ENCODE data around the gene PPP6R1. TPM values are rescaled to one million over a fixed set of nuclear protein-coding genes. Genes with fewer than 3 reads are reported as not detected.

Gene PPP6R1
- total RNA-seq, 1 donor from 2014 or later, result 65.1 TPM

DNA sequence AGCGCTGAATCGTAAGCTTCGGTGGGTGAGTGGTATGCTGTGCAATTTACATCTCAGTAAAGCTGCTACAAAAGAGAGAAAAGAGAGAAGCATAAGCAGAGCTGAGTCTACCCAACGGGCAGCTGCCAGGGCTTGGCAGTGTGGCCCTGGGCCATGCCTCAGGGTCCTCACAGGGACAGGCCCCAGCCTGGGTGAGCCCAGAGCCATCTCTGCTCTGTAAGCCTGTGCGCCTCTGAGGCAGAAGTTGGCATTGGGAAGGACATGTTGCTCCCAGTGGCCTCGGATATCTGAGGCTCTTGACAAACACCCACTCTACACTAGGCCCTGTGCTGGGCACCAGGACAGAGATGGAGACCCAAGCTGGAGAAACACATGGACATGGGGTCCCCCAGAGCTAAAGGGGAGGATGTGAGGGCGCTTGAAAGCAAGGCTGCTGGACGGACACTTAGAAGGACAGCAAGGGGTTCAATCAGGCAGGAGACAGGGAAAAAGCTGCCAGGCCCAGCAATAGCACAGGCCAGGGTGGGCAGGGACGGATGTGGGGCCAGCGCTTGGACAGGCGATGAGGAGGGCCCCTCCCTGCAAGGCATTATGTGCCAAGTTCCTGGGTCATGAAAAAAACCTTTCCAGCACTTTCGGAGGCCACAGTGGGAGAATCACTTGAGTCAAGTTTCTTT, 14.7 kb downstream of the PPP6R1 start:
- no peak for DNase-seq (ENCODE audit: low spot score)

DNA sequence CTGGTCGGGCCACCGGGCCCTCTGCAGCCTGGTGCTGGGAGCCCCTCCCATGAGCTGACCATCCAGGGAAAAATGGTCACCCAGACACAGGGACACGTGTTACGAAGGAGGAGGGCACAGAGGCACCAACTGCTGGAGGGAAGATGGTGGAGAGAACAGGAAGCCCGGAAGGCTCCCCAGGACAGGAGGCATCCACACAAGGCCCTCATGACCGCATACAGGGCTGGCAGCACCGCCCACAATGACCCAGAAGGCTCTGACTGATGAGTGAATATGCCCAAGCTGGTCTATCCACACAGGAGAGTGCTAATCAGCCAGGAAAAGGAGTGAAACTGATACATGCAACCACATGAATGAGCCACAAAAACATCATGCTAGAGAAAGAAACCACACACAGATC, 16.3 kb downstream of the PPP6R1 start:
- no peak for DNase-seq (ENCODE audit: low spot score)

DNA sequence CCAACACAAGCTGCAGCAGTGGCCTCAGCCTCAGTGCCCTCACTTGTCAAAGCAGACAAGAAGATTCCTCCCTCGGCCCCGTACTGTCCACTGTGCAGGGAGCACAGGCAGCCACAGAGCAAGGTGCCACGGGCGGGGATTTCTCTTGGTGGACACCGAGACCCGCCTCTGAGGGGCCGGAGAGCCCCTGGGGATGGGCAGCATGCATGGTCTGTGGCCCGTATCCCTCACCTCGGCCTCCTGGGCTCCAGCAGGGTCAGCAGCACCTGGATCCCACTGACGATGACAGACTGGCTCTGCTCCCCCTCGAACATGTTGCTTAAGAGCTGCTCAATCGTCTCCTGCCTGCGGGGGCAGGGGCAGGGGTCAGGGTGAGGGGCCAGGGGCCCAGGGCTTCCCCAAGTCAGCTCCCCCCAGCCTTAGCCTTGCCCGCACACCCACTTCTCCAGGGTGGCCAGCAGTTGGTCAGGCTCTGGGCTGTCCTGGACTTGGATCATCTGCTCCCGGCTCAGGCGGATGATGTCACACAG, 16.8 kb downstream of the PPP6R1 start:
- no peak for DNase-seq (ENCODE audit: low spot score)

DNA sequence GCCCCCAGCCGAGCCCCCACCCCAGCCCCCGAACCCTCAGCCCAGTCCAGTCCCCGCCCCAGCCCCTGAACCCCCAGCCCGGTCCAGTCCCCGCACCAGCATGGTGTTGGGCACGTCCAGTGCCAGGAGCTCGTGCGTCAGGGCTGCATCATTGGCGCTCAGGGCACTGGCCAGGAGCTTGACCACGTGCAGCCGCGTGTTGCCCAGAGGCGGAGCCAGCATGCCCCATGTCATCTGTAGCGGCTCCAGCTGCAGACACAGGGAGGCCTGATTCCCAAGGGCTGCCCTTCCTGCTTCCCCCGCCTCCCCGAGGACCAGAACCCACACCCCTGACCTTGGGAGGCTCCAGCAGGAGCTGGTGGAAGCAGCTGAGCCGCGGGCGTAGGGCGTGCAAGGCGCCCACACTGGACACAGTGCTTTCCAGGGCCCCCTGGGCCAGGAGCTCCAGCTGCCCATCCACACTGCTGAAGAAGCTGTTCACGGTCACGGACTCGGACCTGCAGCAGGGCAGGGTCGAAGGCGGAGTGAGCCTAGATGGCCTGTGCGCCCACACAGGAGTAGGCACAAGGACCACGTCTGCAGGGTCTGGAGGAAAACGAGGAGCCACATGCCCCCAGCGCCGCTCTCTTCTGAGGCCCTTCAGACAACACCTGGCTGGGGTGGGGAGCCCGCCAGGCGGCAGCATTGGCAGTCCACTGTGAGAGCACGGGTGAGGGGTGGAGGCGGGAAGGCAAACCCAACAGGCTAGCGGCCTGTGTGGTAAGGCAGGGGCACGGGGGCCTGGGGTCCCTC, 17.5 kb downstream of the PPP6R1 start:
- DNase-seq (ENCODE audit: low spot score), result no peak

DNA sequence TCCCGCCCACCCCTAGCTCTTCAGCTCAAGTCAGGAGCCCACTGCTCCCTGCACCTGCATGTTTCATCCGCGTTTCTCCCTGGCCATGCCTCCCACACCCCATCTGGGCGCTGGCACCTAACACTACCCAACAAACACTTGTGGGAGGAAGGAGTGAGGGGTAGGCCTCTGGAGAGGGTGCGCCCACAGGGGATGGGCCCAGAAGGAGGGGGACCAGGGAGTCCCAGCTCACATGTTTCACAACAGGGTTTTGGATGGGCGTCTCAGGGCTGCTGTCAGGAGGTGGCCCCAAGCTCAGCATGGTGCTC, 18.1 kb downstream of the PPP6R1 start:
- DNase-seq (ENCODE audit: low spot score), result no peak

DNA sequence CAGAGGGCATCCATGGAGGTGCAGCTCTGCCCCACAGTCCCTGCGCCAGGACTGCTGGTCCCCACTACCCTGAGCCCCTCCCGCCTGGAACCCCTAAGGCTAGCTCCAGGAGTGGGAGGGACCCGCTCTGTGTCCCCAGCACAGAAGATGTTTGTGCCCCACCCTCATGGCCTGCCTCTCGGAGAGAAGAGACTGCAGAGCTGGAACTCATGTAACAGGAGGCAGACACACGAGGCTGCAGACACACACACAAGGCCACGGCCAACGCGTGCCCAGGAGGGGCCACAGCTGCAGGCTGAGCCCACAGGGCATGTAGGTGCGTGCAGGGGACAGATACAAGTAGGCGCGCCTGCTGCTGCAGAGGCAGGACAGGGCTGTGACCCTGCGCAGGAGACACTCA, 19.8 kb downstream of the PPP6R1 start:
- DNase-seq (ENCODE audit: low spot score), result no peak

DNA sequence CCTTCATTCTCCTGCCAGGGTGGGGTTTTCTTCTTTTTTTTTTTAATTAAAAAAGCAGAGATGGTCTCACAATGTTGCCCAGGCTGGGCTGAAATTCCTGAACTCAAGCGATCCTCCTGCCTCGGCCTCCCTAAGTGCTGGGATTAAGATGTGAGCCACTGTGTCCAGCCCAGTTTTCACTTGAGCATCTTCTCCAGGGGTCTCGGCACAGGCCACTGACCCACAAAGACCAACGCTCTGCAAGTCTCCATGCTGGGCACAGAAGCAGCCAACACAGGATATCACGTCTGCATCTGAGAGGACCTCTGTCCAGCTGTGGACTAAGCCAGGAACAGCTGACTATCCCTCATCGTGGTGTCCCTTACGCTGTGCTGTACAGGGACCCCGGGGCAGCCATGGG, 20.8 kb downstream of the PPP6R1 start:
- DNase-seq (ENCODE audit: low spot score), result no peak

DNA sequence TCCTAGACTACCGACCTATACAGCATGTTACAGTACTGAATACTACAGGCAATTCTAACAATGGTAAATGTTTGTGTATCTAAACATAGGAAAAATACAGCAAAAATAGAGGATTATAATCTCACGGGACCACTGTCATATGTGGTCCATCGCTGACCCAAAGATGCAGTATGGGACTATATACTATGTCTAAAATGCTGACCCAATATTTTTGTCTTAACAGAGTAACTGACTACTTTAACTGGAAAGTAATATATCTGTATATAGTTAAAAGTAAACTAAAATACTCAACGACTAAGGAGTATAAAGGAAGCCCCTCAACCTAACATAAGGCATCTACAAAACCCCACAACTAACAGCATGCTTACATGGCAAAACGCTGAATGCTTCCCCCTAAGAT, 25.8 kb downstream of the PPP6R1 start:
- no peak for DNase-seq (ENCODE audit: low spot score)

DNA sequence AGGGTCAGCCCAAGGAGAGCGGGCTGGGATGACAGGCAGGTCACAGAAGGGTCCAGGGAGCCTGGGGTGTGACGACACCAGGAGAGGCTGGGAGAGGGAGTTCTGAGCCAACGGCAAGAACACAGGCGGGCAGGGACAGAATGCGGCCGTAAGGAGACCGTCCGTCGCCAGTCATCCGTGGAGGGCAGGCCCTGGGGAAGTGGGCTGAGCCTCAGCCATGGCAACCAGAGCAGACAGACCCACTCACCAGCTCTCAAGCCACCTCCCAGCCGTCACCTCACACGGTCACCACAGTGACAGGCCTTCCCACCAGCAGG, 26.6 kb downstream of the PPP6R1 start:
- no peak for DNase-seq (ENCODE audit: low spot score)

DNA sequence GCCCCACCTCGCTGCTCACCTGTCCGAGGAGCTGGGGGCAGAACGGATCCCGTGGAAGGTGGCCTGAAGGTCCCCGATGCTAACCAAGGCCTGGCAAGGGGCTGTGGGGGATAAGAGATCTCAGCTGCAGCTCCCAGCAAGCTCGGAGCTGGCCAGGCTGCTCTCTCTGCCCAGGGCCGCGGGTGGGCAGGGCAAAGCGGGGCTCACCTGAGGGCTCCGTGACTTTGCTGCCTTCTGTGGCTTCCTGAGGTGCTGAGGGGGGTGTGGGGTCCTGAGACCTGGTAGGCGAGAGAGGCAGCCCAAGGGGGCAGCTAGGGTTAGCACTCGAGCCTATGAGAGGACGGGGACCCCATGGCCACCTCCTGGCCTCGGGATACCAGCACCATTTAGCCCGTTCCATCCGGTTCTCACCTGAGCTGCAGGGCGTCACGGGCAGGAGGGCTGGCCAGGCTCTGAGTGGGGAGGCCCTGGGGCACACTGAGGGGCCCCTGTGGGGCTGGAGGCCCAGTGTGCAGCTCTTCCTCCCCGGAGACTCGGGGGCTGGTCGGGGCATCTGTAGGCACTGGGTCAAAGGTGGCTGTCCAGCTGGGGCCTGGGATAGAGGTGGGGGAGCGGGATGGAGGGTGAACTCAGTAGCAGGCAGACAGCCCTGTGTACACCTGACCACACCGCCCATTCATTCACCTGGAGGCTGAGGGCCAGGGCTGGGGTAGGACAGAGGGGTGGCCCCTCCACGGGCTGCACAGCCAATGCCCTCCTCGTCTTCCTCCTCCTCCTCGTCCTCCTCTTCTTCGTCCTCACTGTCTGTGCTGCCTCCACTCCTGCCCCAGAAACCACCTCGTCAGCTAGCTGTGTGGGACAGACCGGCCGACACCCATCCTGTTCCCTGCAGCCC, 27.2 kb downstream of the PPP6R1 start:
- DNase-seq (ENCODE audit: low spot score), result no peak

DNA sequence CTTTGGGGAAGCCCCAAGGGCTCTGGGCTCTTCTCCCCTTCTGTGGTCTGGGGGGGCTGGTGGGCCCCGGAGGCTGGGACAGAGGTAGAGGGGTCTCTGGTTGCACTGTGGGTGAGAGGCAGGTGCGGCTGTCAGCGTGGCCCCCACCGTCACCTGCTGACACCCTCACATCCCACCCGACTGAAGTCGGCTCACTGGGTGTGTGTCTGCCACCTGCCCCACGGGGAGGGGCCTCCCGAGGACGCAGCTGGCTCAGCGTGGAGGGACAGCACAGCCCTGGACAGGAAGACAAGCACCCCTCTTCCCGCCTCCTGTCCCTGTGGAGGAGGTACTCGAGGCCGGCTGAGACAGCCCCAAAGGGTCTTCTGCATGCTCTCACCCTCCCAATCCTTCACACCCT, 28.0 kb downstream of the PPP6R1 start:
- no peak for DNase-seq (ENCODE audit: low spot score)

DNA sequence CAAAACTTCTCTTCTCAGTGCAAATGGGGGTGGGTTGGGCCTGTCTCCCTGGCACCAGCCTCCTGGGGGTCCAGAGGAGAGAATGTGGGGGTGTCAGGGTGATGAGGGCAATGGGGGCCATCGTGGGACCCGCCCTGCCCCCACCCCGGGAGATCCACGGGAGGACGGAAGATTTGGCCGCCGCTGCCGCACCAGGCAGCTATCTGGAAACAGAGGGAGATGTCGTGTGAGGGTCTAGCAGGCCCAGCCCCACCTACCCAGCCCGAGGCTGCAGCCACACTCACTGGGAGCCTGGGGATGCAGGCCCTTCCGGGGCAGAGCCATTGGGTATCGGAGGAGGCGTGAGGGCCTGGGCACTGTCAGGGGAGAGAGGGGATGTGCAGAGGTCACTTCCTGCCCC, 28.5 kb downstream of the PPP6R1 start:
- no peak for DNase-seq (ENCODE audit: low spot score)

DNA sequence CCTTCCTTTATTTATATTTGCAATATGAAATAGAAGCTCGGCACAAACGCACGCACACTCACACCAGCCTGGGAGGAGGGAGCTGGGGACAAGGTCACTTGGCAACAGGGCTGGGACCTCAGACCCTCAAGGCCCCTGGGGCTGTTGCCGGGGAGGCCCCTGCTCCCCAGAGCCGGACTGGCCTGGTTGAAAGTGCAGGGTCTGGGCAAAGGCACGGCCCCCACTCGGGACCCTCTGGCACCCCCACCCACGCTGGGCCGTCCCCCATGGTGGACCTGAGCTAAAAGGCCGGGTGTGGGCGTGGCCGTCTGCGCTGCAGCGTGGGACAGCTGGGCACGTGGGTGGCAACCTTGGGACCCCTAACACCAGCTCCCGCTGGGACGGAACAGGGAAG, 29.0 kb downstream of the PPP6R1 start:
- no peak for DNase-seq (ENCODE audit: low spot score)

DNA sequence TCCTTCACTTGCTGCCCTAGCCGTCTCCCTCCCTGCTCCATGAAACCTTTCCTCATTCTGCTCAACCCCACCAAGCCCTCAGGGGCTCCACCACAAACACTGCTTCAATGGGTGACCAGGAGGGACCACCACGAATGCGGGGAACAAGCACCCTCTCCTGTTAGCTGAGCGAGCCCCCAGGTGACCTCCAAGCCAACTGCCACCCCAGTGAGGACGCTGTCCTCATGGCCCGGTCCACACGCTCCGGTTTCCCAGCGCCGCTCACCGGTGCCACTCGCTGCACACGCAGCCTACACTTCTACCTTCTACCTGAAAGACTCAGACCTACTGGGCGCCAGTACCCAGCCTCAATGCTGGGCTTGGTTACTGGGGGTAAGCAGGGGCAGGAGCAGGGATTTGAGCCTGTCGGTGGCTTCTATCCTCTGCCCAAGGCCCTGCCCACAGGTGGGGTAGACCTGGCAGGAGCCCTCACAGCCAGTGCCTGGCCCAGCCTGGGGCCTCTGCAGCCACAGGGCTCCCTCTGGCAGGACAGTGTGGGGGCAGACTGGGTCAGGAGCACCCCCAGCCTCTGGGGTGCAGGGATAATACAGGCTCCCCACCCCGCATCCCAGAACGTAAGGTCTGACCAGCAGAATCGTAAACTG, 29.6 kb downstream of the PPP6R1 start:
- no peak for DNase-seq (ENCODE audit: low spot score)

DNA sequence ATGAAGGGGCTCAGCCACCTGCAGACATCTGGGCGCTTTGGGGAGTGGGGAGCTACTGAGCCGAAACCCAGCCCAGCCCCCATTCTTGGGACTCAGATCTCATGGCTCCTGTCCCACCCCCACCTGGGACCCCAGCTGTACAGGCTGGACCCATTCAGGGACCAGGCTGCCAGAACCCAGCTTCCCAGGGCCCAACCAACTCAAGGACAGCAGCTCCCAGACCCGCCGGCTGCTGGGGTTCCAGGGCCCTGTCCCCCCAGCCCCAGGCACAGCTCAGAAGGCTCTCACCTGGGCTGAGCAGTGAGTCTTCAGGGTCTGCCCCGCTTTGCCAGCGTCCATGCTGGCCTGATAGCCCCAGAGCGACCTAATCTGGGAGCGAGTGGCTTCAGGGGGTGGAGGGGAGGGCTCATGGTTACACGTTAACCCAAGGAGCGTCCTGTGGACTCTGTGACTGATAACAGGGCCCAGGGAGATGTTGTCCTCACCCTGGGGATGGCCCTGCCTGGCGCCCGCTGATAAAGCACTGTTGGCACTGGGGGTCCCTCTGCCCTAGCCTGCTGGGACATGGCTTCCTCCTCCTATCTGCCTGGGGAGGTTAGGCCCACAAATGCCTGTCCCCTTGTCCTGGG, 30.3 kb downstream of the PPP6R1 start, which contains the start of gene TMEM86B:
TSS of gene TMEM86B (minus strand) at position 361 of the 629 bp plus-strand sequence. CDS start at position 339, 22 bp downstream.
- no peak for DNase-seq (ENCODE audit: low spot score)

DNA sequence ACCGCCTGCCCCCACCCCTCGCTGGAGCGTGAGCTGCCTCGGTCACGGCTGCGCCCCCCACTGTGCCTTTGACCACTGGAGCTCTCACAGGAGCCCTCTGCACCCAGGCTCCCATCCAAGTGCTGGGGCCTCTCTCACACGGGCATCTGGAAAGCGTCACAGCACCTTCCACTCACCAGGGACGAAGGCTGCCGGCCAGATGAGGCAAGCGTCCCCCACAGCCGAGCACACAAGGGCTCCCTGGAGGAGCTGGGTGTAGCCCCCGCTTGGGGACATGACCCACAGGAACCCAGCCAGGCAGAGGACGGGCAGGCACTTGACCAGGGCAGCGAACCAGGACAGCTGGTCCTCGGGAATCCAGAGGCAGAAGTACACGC, 30.8 kb downstream of the PPP6R1 start:
- DNase-seq (ENCODE audit: low spot score), result no peak

DNA sequence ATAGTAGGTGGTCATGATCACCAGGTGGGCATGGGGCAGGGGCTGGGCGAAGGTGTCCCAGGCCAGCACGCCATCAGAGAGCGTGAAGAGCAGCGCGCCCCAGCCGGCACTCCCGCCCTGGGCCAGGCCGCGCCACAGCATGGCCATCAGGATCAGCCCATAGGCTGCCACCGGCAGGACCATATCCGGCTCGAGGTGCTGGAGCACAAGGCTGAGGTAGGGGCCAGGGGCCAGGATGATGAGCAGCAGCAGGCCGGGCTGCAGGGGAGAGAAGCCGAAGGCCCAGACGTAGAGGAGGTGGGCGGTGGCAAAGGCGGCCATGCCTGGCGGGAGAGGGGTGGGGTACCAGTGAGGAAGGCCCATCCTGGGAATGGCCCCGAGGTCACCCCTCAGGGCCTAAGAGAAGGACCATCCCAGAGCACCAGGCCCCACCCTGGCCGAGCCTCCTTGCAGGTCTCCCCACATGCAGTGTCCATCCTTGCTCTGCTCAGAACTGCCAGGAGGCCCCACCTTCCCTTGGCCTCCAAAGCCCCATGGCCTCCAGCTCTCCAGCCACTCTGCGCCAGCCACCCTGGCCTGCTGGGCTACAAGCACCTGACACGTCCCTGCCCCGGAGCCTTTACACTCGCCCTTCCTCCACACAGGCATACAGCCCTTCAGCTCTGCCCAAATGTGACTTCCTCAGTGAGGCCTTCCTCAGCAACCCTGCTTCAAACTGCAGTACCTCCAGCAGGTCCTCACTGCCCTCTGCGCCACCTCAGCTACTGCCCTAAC, 31.4 kb downstream of the PPP6R1 start:
- no peak for DNase-seq (ENCODE audit: low spot score)

DNA sequence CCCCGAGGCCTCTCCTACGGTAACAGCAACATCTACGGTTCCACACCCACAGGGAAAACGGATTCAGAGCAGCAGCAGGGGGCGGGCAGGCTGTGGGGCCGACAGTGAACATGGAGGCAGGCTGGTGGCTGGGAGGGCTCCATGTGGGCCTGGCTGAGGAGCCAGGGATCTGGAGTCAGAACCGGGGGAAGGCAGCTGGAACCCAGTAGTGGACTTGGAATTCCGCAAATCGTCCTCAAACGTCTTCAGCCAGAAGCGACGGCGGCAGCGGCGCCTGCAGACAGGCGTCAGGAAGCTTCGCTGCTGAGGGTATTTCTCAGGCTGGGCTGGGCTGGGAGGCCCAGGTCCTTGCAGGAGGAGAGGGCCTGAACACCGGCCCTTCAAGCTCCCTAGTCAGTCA, 32.0 kb downstream of the PPP6R1 start:
- DNase-seq (ENCODE audit: low spot score), result no peak

DNA sequence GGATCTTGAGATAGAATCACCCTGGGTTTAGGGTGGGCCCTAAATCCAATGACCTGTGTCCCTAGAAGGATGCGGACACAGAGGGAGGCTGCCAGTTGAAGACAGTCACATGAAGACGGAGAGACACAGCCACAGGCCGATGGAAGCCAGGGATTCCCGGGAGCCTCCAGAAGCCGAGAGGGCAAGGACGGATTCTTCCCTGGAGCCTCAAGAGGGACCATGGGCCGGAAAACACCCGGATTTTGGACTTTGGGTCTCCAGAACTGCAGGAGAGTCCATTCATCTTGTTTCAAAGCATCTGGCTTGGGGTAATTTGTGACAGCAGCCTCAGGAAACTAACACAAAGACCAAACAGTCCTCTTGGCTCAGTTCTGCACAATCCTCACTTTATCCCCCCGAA, 32.5 kb downstream of the PPP6R1 start:
- DNase-seq (ENCODE audit: low spot score), result no peak

DNA sequence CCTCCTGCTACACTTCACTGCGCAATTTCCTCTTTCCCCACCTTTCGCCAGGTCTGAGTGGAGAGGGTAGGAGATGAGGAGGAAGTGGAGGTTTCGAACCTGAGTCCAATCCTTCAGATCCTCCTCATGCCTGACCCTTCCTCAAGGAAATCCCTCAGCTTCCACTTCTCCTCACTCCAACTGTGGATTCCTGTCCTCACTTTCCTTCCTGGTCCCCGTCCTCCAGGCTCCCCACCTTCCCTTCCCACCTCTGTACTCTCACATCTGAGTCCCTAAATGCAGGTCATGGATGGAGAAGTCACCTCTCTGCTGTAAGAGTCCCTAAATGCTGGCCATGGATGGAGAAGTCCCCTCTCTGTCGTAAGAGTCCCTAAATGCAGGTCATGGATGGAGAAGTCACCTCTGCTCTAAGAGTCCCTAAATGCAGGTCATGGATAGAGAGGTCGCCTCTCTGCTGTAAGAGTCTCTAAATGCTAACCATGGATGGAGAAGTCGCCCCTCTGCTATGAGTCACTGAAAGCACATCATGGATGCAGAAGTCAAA, 33.3 kb downstream of the PPP6R1 start:
- no peak for DNase-seq (ENCODE audit: low spot score)
